GM21723 (cell line): ENCODE data around the gene TNFRSF21.

Source experiments
- ATAC-seq: cut with Tn5 transposase; IDR thresholded peaks from one replicate; pipeline ENCODE4 v1.9.1; 2021; ENCODE audit warnings: mild to moderate bottlenecking, moderate library complexity; ENCODE audit not compliant: unreplicated experiment

The TNFRSF21 gene

GRCh38 chr6:47254051-47254450 is 55.7 kb downstream of the TNFRSF21 start:
- ATAC-seq = no peak

DNA sequence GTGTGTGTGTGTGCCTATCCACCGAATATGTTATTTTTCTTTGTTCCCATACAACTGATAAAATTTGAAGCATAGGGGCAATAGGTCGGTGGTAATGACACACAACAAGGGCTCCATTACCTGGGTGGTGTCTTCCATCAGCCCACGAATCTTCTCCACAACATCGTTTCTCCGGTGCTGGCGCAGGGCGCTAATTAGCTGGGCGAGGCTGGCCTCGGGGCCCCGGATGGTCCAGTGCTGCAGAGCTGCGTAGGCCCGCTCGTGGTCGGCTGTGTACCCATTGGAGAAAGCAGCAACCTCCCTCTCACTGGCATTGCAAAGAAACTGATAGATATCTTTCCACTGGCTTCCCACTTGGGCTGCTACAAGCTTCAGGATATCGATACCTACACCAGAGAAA is 56.6 kb downstream of the TNFRSF21 start:
- ATAC-seq = no peak

DNA sequence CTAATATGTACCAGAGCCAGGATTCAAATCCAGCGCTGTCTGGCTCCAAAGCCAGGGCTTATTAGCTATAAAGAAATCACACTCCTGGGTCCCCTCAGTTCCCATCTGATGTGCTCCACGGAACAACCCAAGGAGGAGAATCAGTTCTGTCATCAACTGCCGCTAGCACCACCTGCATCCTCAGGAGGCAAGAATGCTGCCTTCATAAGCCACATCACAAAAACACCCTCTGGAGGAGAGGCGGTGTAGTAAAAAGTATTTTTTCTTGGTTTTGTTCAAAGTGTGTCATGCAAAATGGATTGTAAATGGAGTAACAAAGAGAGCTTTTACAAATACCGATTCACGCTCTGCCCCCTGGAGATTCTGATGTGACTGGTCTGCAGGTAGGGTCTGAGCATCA is 57.1 kb downstream of the TNFRSF21 start:
- ATAC-seq = no peak

- no peak for ATAC-seq
Measured at GRCh38 chr6:47251396-47251795, 58.3 kb downstream of the TNFRSF21 start.

DNA sequence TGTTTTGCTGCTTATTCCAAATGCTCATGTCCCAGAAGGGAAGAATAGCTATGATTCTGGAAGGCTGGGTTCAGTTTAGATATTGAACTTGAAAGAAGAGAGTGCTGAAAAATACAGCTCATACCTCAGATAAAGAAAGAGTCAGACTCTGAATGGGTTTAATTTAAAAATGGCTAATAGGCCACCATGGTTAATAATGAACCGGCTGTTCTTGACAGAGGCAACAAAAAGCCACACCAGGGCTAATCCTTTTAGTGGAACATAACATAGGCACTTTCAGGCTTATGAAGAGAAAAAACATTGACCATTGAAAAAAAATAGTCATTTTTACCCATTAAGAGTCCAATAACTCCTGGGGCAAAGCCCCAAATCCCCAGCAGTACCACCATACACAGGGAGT is 59.4 kb downstream of the TNFRSF21 start:
- no peak for ATAC-seq

GRCh38 chr6:47248446-47248845 is 61.3 kb downstream of the TNFRSF21 start:
- ATAC-seq = no peak

DNA sequence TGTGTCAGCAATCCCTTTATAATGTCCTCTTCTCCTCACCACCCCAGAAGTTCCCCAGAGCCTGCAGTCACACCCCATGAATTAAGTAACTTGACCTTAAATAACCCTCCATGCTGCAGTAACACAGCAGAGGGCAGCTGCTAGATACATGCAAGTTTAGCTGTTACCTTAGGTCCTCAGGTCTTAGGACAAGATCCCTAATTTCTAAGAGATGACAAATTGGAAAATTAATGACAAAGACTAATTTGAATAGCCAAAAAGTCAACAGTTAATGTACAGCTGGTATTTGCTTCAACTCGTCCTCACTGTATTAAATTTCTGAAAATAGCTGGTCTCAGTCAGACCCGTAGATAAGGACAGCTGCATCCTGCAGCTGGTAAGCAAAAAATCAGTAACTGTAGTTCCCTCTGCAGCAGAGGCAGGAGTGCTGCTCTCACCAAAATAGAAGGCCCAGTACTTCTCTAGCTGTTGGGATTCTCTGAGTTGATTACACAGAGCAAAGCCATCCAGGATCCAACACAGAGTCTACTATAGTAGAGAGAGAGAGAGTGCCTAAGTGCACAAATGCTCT is 62.4 kb downstream of the TNFRSF21 start:
- peak; percentile 61 for ATAC-seq

GRCh38 chr6:47246551-47246950 is 63.2 kb downstream of the TNFRSF21 start:
- no peak for ATAC-seq

DNA sequence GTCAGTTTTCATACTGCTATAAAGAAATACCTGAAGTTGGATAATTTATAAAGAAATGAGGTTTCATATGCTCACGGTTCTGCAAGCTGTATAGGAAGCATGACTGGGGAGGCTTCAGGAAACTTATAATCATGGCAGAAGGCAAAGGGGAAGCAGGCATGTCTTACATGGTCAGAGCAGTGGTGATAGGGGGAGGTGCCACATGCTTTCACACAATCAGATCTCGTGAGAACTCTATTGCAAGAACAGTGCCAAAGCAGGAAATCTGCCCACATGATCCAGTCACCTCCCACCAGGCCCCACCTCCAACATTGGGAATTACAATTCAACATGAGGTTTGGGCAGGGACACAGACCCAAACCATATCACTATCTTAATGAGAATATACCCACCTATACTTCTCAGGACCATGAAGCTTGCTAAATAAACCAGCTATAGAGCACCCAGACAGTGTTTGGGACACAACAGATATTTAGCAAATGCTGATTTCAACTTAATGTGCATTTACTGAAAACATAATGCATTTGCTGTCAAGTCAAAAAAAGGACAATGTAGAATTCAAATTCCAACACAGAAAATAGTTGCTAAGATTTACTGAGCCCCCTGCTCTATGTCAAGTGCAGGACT is 63.8 kb downstream of the TNFRSF21 start:
- ATAC-seq = peak; percentile 19

DNA sequence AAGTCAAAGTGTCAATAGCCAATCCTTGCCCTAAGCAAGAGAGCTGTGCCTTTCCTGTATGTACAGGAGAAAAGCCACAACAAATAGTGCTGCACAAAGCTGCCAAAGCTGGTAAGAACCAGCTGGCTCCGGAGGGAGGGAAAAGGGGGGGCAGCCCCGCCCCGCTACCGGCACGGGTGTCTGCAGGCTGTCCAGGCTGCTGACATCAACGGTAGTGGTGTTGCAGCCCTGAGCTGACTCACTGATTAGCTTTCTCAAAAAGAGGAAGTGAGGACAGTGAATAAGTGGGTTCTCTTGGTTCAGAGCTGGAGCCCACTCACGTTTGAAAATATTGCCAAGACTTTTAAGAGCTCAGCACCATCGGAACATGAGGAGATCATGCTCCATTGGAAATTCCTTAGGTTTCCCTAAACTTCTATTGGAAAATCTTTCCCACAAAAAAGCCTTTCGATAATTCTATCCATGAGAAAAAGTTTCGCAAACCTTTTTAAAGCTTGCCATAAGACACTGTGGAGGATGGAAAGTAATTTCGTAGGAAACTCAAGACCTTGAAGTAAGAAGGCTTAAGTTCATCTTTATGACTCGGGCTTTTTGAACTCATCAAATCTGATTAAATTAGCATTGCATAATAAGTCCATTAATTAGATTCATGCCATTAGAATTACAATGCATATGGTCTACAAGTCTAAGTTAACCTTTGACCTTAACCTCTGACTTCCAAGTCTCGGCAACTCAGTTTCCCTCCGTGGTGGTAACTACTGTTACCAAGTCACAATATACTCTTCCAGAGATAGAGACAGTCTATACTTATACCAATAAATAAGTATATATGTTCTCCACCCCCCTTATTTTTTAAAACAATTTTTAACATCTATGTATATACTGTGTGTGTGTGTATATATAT is 67.0 kb downstream of the TNFRSF21 start:
- ATAC-seq = peak; percentile 95

DNA sequence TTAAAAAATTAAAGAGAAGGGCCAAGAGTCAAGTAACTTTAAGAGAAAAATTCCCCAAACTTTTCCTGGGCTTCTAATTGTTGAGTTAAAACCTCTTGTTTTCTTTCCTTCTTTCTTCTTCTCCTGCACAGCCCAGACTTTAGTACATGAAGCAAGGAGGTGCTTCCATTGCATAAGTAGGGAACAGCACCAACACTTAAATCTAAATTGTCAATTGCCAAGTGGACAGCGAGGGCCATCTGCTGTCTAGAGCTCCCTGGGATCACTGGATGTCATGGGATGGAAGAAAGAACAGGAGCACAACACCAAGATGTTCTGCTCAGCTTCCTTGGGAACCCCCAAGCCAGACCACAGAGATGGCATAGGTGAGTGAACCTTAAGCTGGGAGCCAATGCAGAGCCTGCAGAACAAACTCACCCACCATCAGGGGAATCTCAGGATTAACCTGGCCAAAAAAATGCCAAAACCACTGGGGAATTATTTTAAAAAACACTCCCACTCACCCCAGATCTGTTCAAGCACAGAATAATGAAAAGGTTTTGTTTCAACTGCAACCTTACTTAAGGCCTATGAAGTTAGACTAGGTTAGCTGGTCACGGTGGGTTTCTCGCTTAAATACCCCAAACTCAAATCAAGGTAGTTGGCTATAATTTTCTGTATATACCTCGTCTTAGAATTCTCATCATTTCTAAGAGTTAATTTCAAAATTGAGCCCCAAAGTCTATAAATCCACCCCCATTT is 67.8 kb downstream of the TNFRSF21 start:
- no peak for ATAC-seq

GRCh38 chr6:47240277-47240890 is 69.3 kb downstream of the TNFRSF21 start:
- no peak for ATAC-seq

DNA sequence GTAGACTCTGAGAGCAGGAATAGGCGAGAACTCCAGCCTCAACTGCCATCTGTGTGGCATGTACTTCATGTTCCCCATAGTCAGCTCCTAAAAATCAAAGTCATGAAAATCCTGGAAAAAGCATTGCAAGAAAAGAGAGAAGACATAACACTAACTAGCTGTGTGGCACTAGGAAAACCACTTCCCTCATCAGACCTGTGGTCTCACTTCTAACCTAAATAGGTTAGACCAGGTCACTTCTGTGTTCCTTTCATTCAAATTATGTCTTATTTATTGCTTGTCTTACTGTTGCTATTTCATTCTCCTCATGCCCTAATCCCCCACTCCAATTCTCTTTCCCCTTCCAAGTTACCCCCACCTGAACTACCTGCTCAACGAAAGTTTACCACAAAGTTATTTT is 70.2 kb downstream of the TNFRSF21 start:
- ATAC-seq = no peak

- ATAC-seq = no peak
Measured at GRCh38 chr6:47238456-47238995, 71.2 kb downstream of the TNFRSF21 start.

GRCh38 chr6:47237196-47237595 is 72.5 kb downstream of the TNFRSF21 start:
- ATAC-seq = no peak

GRCh38 chr6:47235964-47236760 is 73.5 kb downstream of the TNFRSF21 start:
- ATAC-seq = peak; percentile 64

DNA sequence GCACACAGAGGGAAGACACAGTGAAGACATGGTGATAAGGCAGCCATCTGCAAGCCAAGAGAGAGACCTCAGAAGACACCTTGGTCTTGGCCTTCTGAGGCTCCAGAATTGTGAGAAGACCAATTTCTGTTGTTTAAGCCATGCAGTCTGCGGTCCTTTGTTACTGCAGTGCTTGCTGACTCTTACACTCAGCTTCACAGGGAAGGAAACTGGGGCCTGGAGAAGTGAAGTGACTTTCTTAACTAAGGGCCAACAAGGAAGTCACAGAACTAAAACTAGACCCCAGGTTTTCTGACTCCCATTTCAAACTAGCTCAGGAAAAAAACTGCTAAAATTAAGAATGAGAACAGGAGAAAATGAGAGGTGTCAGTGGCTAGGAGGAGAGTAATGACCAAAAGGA is 74.3 kb downstream of the TNFRSF21 start:
- ATAC-seq = no peak

DNA sequence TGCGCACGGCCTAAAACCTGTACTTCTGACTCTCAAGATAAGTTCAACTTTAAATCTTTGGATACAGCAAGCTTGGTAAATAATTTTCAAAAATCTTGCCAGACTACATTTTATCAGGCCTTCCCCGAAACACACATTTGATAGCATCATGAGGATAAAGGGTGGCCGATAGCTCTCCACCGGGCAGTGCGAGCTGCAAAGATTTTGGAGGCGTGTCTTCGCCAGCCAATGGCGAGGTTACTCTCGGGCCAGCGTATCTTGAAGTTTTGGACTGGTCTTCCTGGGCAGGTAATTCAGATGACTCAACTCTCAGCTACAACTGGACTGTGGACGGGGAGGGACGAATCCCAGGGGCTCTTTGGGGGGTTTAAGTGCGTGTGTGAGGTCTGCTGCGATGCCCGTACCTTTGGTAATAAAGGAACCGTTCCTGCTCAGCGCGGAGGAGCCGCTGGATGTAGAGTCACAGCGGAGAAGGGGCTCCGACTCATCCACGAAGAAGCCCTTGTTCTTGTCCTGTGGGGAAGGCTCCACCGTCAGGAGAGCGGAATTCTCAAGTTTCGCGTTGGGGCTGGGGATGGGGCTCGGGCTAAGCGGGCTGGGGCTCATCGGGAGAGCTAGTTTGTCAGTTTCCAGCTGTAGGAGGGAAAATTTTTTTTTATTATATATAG is 75.3 kb downstream of the TNFRSF21 start:
- ATAC-seq = no peak

GRCh38 chr6:47231151-47231550 is 78.6 kb downstream of the TNFRSF21 start:
- ATAC-seq = no peak
